ENCODE measurements around the gene APOM. TPM values are rescaled to one million over a fixed set of nuclear protein-coding genes. Genes with fewer than 3 reads are reported as not detected.

Gene APOM
- total and polyA plus RNA-seq, 12 donors, result 2.3 to 18.2 (median 4.5) TPM; not detected in 1

- H3K36me3 ChIP-seq (replicated peaks in 1 of 2), result peaks cover 0 to 29% of the 10 kb centered on the region in 2 donors
- H3K4me1 ChIP-seq (replicated peaks in 1 of 2), result peaks cover 9 to 10% of the 10 kb centered on the region in 2 donors
- H3K27ac ChIP-seq, result peak overlapping the region in 1 of 5 donors; percentile 31
- no peak for TF ChIP-seq CTCF (IDR thresholded peaks at IDR 0.05)
- no peak for TF ChIP-seq POLR2A (IDR thresholded peaks at IDR 0.05)
- DNase-seq, result no peak
- no peaks in the 10 kb centered on the region for H3K27me3 ChIP-seq
- intact Hi-C loops (cut with DNase I), result loop anchor here in 1 of 2 donors (5.0 to 10.0 kb wide), 2 partner anchors 84 to 151 kb away; no protein-coding TSS in a partner anchor
- no peaks in the 10 kb centered on the region for H3K9me3 ChIP-seq (replicated peaks in 1 of 3)
- H3K4me3 ChIP-seq, result no peak overlapping the region
- 72 to 83% (median 78%) methylated on average over 13 of the region's 13 CpGs for WGBS, 4 donors
These were observed 27.9 kb downstream of the APOM start for GRCh38 chr6:31683591-31683990.

- intact Hi-C loops (cut with DNase I), result loop anchor here (5.0 to 10.0 kb wide), 2 partner anchors 148 to 151 kb away; no protein-coding TSS in a partner anchor
- TF ChIP-seq POLR2A (IDR thresholded peaks at IDR 0.05) (no peak), CTCF (IDR thresholded peaks at IDR 0.05) (no peak)
- no peak for DNase-seq
- no peak overlapping the region for H3K27ac ChIP-seq
- peaks cover 0 to 58% of the 10 kb centered on the region in 2 donors for H3K36me3 ChIP-seq (replicated peaks in 1 of 2)
- no peak overlapping the region for H3K4me3 ChIP-seq
- H3K27me3 ChIP-seq, result no peaks in the 10 kb centered on the region
- no peaks in the 10 kb centered on the region for H3K9me3 ChIP-seq (replicated peaks in 1 of 3)
- no peaks in the 10 kb centered on the region for H3K4me1 ChIP-seq (replicated peaks in 1 of 2)
- 73 to 93% (median 92%) methylated on average over 5 of the region's 5 CpGs for WGBS, 4 donors
These were observed 30.8 kb downstream of the APOM start for GRCh38 chr6:31686483-31686882.

- DNase-seq, result no peak
- Histone ChIP-seq H3K4me1 (replicated peaks in 1 of 2) (no peaks in the 10 kb centered on the region), H3K27ac (no peak overlapping the region), H3K36me3 (replicated peaks in 1 of 2) (peaks cover 0 to 67% of the 10 kb centered on the region in 2 donors), H3K27me3 (no peaks in the 10 kb centered on the region), H3K4me3 (no peak overlapping the region), H3K9me3 (replicated peaks in 1 of 3) (no peaks in the 10 kb centered on the region)
- 88 to 95% (median 90%) methylated on average over 8 of the region's 8 CpGs for WGBS, 4 donors
- intact Hi-C loops (cut with DNase I), result loop anchor here (5.0 to 10.0 kb wide), 2 partner anchors 147 to 150 kb away; no protein-coding TSS in a partner anchor
- TF ChIP-seq CTCF (IDR thresholded peaks at IDR 0.05), result no peak
These were observed 31.6 kb downstream of the APOM start for GRCh38 chr6:31687321-31687720.

GRCh38 chr6:31687860-31688693 lies 32.4 kb downstream of the APOM start:
- Histone ChIP-seq H3K4me1 (replicated peaks in 1 of 2) (no peaks in the 10 kb centered on the region), H3K27ac (no peak overlapping the region), H3K9me3 (replicated peaks in 1 of 3) (no peaks in the 10 kb centered on the region), H3K4me3 (no peak overlapping the region), H3K27me3 (no peaks in the 10 kb centered on the region), H3K36me3 (replicated peaks in 1 of 2) (peaks cover 0 to 73% of the 10 kb centered on the region in 2 donors)
- intact Hi-C loops (cut with DNase I), result loop anchor here (5.0 to 10.0 kb wide), 2 partner anchors 147 to 149 kb away; no protein-coding TSS in a partner anchor
- no peak for TF ChIP-seq CTCF (IDR thresholded peaks at IDR 0.05)
- TF ChIP-seq POLR2A (IDR thresholded peaks at IDR 0.05), result no peak
- WGBS, 4 donors, result 83 to 86% (median 86%) methylated on average over 12 to 14 of the region's 14 CpGs
- DNase-seq, result no peak

All from adrenal gland (tissue), 12 donors.